Ovary (tissue), 9 donors: ENCODE measurements around the gene RPS6KL1. TPM values are rescaled to one million over a fixed set of nuclear protein-coding genes. Genes with fewer than 3 reads are reported as not detected.

ENCODE experiments used
- DNase-seq, 5 donors: peaks; one replicate each; pipeline ENCODE4 v3.0.0-alpha.2; 2019 to 2020
- H3K27ac ChIP-seq, 2 donors: fragments of 200-600 bp; one replicate each; pipeline versions ENCODE4 v1.5.1 to v1.8.0; 2019 to 2022
- H3K27me3 ChIP-seq: fragments of 200-600 bp; one replicate; pipeline ENCODE4 v1.8.0; 2022
- H3K36me3 ChIP-seq: fragments of 200-600 bp; sonication (generic); one replicate; pipeline ENCODE4 v1.5.1; 2019
- H3K4me1 ChIP-seq: one replicate; pipeline ENCODE4 v1.8.1; 2013; ENCODE audit warnings: mild to moderate bottlenecking, moderate library complexity; ENCODE audit not compliant: insufficient read depth
- H3K4me3 ChIP-seq: fragments of 200-600 bp; sonication (generic); one replicate; pipeline ENCODE4 v1.5.1; 2017
- H3K9me3 ChIP-seq, 2 donors: fragments of 200-600 bp in 1 of 2; sonication (generic) in 1 of 2; one replicate each; pipeline versions ENCODE4 v1.5.1 to v1.8.1; 2013 to 2019; ENCODE audit warnings: mild to moderate bottlenecking in 1 of 2, moderate library complexity in 1 of 2
- CTCF ChIP-seq, 3 donors: fragments of 450-650 bp in 2 of 3; fragments of 200-600 bp in 1 of 3; IDR thresholded peaks; one replicate each; pipeline versions ENCODE4 v1.5.1 to v1.8.0; 2016 to 2022; ENCODE audit warnings: antibody characterized with exemption in 3 of 3, mild to moderate bottlenecking in 1 of 3
- EP300 ChIP-seq: sonication (generic); formaldehyde crosslinking; IDR thresholded peaks from one replicate; pipeline ENCODE4 v1.6.1; 2017; ENCODE audit warnings: antibody characterized with exemption
- POLR2A ChIP-seq: fragments of 450-650 bp; IDR thresholded peaks from one replicate; pipeline ENCODE4 v1.6.1; 2017; ENCODE audit warnings: antibody characterized with exemption, mild to moderate bottlenecking, moderate library complexity
- WGBS, 3 donors: extraction: QIAGEN DNeasy Blood & Tissue Kit in 1 of 3; methylation state at CpG; one replicate each; pipeline versions ENCODE4 v1.1.5 to v1.1.7; 2013 to 2017; 5-methylcytosine and 5-hydroxymethylcytosine counted together
- intact Hi-C, 4 donors: fragments of 100-400 bp; cut with DNase I; formaldehyde crosslinking; loops; one replicate each; pipeline versions ENCODE4 v1.11.0 to v1.15.1; 2022 to 2023
- polyA plus RNA-seq, 2 donors: library from polyadenylated mRNA; stranded (reverse); fragments of 200-250 nt in 1 of 2; fragments of 350-450 nt in 1 of 2; fragmentation: Illumina TruSeq in 1 of 2; extraction: RNeasy Lipid Tissue Mini Kit (QIAGEN cat#74804) in 1 of 2; gene quantifications; one replicate each; pipeline ENCODE4 v1.2.3, GENCODE V29; 2013 to 2014
- total RNA-seq, 7 donors: library from RNA; depleted of rRNA in 2 of 7; stranded (reverse); fragments of >200 nt in 2 of 7; fragmentation: NEBNext Ultra II Directional in 3 of 7; extraction: Animal tissue kit (Norgen Biotek cat#: 25700) in 3 of 7; gene quantifications; one replicate each; pipeline versions ENCODE4 v1.1.0 to v1.2.4, GENCODE V29; 2016 to 2023
- donor health status: DM: no; HTN: no; CAD: no; lungs with moderate emphysema.
- donor health status: DM: no; HTN: no; CAD: no.
- donor health status: Bipolar disorder and iron deficiency.
- donor health status: DM: yes; HTN: yes; CAD: no.
- donor health status: DM: no; HTN: no; CAD: no.
- donor health status: DM: yes; HTN: yes; CAD: no.

RPS6KL1 gene
- total and polyA plus RNA-seq, 9 donors: 0.24 to 3.0 (median 1.7) TPM

DNA sequence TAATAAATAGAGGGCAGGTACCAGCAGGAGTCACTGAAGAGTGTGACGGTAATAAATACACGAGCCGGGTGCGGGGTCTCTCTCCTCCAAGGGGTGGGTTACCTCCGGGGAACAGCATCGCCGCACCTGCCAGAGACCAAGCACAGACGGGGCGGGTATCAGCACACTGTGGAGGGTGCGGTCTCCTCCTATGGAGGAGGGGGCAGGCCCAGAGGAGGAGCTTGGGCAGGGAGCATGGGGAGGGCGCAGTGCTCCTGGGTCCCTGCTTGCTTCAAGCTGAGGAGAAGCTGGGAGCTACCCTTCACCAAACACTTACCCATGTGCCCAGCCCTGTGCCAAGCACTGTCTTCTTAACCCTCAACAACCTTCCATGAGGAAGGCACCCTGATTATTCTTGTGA lies 19.5 kb upstream of the RPS6KL1 start:
- no peaks in the 10 kb centered on the region for H3K36me3 ChIP-seq
- WGBS, 3 donors: 83 to 90% (median 84%) methylated on average over 11 of the region's 11 CpGs
- H3K27me3 ChIP-seq: no peaks in the 10 kb centered on the region
- H3K9me3 ChIP-seq: no peaks in the 10 kb centered on the region
- intact Hi-C loops: loop anchor here in 3 of 4 donors (10.0 kb wide), 2 partner anchors 142 to 362 kb away; no protein-coding TSS in a partner anchor
- TF ChIP-seq POLR2A: no peak
- TF ChIP-seq CTCF (IDR thresholded peaks at IDR 0.05): no peak
- TF ChIP-seq EP300: no peak
- no peak for DNase-seq
- no peak overlapping the region for H3K27ac ChIP-seq
- peaks cover 13% of the 10 kb centered on the region for H3K4me1 ChIP-seq
- no peak overlapping the region for H3K4me3 ChIP-seq

- no peak for TF ChIP-seq POLR2A
- no peak for TF ChIP-seq EP300
- TF ChIP-seq CTCF (IDR thresholded peaks at IDR 0.05): no peak
- no peak for DNase-seq
- H3K27me3 ChIP-seq: no peaks in the 10 kb centered on the region
- no peak overlapping the region for H3K4me3 ChIP-seq
- no peak overlapping the region for H3K27ac ChIP-seq
- intact Hi-C loops: loop anchor here in 3 of 4 donors (10.0 kb wide), 2 partner anchors 143 to 363 kb away; no protein-coding TSS in a partner anchor
- H3K9me3 ChIP-seq: no peaks in the 10 kb centered on the region
- WGBS, 3 donors: 83 to 91% (median 90%) methylated on average over 12 of the region's 12 CpGs
- H3K36me3 ChIP-seq: no peaks in the 10 kb centered on the region
- H3K4me1 ChIP-seq: peaks cover 13% of the 10 kb centered on the region
Observed at GRCh38 chr14:74942181-74942580, 19.1 kb upstream of the RPS6KL1 start.

DNA sequence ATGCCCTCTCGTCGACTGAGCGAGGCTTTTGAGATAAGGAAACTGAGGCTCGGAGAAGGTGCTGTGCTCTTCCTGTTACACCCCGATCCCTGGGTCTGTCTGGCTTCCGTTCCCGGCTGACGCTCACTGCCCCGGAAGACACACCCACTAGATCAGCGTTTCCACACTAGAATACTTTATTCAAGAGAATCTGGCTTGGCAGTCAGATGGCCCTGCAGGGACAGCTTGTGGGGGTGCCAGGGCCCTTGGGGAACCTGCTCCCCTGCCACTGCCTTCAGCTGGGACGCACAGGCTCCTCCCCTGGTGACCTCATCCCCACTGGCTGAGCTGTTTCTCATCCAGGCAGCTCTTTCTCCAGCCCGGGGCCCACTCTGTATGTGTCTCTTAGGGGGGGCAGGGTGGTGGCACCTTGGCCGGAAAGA lies 18.6 kb upstream of the RPS6KL1 start:
- H3K27me3 ChIP-seq: no peaks in the 10 kb centered on the region
- no peak overlapping the region for H3K27ac ChIP-seq
- H3K36me3 ChIP-seq: no peaks in the 10 kb centered on the region
- no peaks in the 10 kb centered on the region for H3K9me3 ChIP-seq
- H3K4me1 ChIP-seq: peaks cover 13% of the 10 kb centered on the region
- no peak for DNase-seq
- WGBS, 3 donors: 60 to 72% (median 63%) methylated on average over 12 to 13 of the region's 13 CpGs
- H3K4me3 ChIP-seq: no peak overlapping the region
- intact Hi-C loops: loop anchor here in 3 of 4 donors (10.0 kb wide), 2 partner anchors 143 to 363 kb away; no protein-coding TSS in a partner anchor
- no peak for TF ChIP-seq POLR2A
- no peak for TF ChIP-seq CTCF (IDR thresholded peaks at IDR 0.05)
- no peak for TF ChIP-seq EP300

DNA sequence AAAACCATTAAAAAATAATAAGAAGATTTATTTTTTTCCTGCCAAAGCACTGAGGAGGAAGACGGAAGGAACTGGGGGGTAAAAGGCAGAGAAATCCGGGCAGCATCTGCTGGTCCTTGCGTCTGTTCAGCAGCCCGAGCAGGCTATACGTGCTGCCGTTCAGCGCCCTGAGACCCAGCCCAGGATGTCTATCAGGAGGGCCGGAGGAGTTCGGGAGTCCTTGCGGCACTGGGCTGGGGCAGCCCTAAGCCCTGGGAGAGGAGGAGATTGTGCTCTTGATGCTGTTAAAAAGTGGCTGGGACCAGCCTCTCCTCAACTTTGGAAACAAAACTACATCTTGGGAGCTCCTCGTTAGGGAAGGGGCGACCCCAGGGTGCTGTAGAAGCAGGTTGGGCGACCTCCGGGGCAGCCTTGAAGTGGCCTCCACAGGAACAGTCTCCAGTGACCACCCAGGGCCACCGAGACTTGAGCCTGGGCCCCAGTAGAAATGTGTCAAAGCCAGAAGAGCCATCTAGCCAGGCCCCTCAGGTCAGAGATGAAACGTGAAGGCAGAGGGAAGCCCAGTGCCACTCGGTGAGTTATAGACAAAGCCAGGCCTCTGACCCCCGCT lies 18.0 kb upstream of the RPS6KL1 start:
- no peak for TF ChIP-seq CTCF (IDR thresholded peaks at IDR 0.05)
- no peak for TF ChIP-seq POLR2A
- TF ChIP-seq EP300: no peak
- 87 to 92% (median 89%) methylated on average over 18 of the region's 18 CpGs for WGBS, 3 donors
- Histone ChIP-seq H3K4me1 (peaks cover 10% of the 10 kb centered on the region), H3K27me3 (no peaks in the 10 kb centered on the region), H3K4me3 (no peak overlapping the region), H3K36me3 (no peaks in the 10 kb centered on the region), H3K9me3 (no peaks in the 10 kb centered on the region), H3K27ac (no peak overlapping the region)
- DNase-seq: no peak
- intact Hi-C loops: loop anchor here in 3 of 4 donors (10.0 kb wide), 2 partner anchors 144 to 364 kb away; no protein-coding TSS in a partner anchor
